Pancreas (tissue), 10 donors: Measurements from ENCODE around the gene SMIM28. TPM values are rescaled to one million over a fixed set of nuclear protein-coding genes. Genes with fewer than 3 reads are reported as not detected.
A peak's percentile ranks its signal among the peaks of the same experiment; 100 is the strongest.

Experiments
- ATAC-seq, 4 donors: fragments of 200-7000 bp; cut with Tn5 transposase; one replicate each; pipeline versions ENCODE4 v1.8.0 to v1.9.1; 2020; ENCODE audit warnings: mild to moderate bottlenecking in 4 of 4, moderate library complexity in 4 of 4
- DNase-seq, 6 donors: peaks; one replicate each; pipeline ENCODE4 v3.0.0-alpha.2; 2020
- FAIRE-seq: peaks from 2 replicates; lab custom pipeline; 2012; peaks lifted over from hg19 to GRCh38; lab: Jason Lieb, UNC
- H3K27ac ChIP-seq, 4 donors: fragments of 200-600 bp; sonication (generic); 1 replicate in 3 of 4; 2 replicates in 1 of 4; pipeline versions ENCODE4 v1.5.0 to v1.8.0; 2020
- H3K27me3 ChIP-seq, 4 donors: fragments of 200-600 bp; one replicate each; pipeline ENCODE4 v1.8.0; 2021
- H3K36me3 ChIP-seq, 3 donors: fragments of 200-600 bp; sonication (generic) in 1 of 3; one replicate each; pipeline versions ENCODE4 v1.5.0 to v1.8.0; 2020 to 2021
- H3K4me1 ChIP-seq, 3 donors: fragments of 200-600 bp; one replicate each; pipeline ENCODE4 v1.8.0; 2021
- H3K4me3 ChIP-seq, 4 donors: fragments of 200-600 bp; sonication (generic) in 2 of 4; one replicate each; pipeline versions ENCODE4 v1.5.0 to v1.8.0; 2020 to 2021
- H3K9me3 ChIP-seq, 4 donors: fragments of 200-600 bp; one replicate each; pipeline ENCODE4 v1.8.0; 2021
- CTCF ChIP-seq, 4 donors: fragments of 200-600 bp; sonication (generic) in 3 of 4; IDR thresholded peaks; one replicate each; pipeline versions ENCODE4 v1.5.0 to v1.8.0; 2021; ENCODE audit warnings: antibody characterized with exemption in 4 of 4
- WGBS, 2 donors: extraction: QIAGEN DNeasy Blood & Tissue Kit; methylation state at CpG; one replicate each; pipeline ENCODE4 v1.1.7; 2013; 5-methylcytosine and 5-hydroxymethylcytosine counted together
- intact Hi-C, 3 donors: fragments of 100-400 bp; cut with DNase I; formaldehyde crosslinking; loops; one replicate each; pipeline versions ENCODE4 v1.11.1 to v1.14.2; 2022
- polyA plus RNA-seq, 2 donors: library from polyadenylated mRNA; stranded (reverse); fragments of 200-250 nt; gene quantifications; one replicate each; pipeline ENCODE4 v1.2.3, GENCODE V29; 2013
- total RNA-seq, 6 donors: library from RNA; stranded (reverse); fragmentation: NEBNext Ultra II Directional in 4 of 6; extraction: Animal tissue kit (Norgen Biotek cat#: 25700) in 4 of 6; gene quantifications; one replicate each; pipeline versions ENCODE4 v1.2.1 to v1.2.4, GENCODE V29; 2021 to 2023
- donor health status: healthy with polysubstance abuse.
- donor health status: DM: no; HTN: no; CAD: no; lungs with moderate emphysema.
- donor health status: DM: no; HTN: no; CAD: no.
- donor health status: control.
- donor health status: control.
- donor health status: Bipolar disorder and iron deficiency.
- donor health status: DM: yes; HTN: yes; CAD: no.
- donor health status: DM: no; HTN: no; CAD: no.
- donor health status: DM: no; HTN: no; CAD: no.
- donor health status: DM: yes; HTN: yes; CAD: no.

The SMIM28 gene
- total and polyA plus RNA-seq, 8 donors, result not detected

- no peak overlapping the region for H3K4me3 ChIP-seq
These were observed 6.9 kb upstream of the SMIM28 start for GRCh38 chr6:138370631-138371451.

GRCh38 chr6:138371452-138371711 lies 6.3 kb upstream of the SMIM28 start:
- no peak for FAIRE-seq
- intact Hi-C loops, result no loop called here
- peaks cover 3 to 10% (median 5%) of the 10 kb centered on the region in 3 donors for H3K4me1 ChIP-seq
- peak in 1 of 4 donors; percentile 34 for ATAC-seq
- DNase-seq, result no peak
- no peaks in the 10 kb centered on the region for H3K36me3 ChIP-seq
- 11 to 17% methylated on average over 3 of the region's 3 CpGs for WGBS, 2 donors
- no peak overlapping the region for H3K27ac ChIP-seq
- H3K9me3 ChIP-seq, result no peaks in the 10 kb centered on the region
- H3K27me3 ChIP-seq, result no peaks in the 10 kb centered on the region
- H3K4me3 ChIP-seq, result no peak overlapping the region
- TF ChIP-seq CTCF (IDR thresholded peaks at IDR 0.05), result no peak

More at GRCh38 chr6:138370631-138371451, 6.9 kb upstream of the SMIM28 start:
- FAIRE-seq, result no peak
- no peak for TF ChIP-seq CTCF (IDR thresholded peaks at IDR 0.05)
- intact Hi-C loops, result no loop called here
- no peaks in the 10 kb centered on the region for H3K36me3 ChIP-seq
- no peaks in the 10 kb centered on the region for H3K9me3 ChIP-seq
- H3K4me1 ChIP-seq, result peaks cover 3 to 10% (median 5%) of the 10 kb centered on the region in 3 donors
- no peak for DNase-seq
- no peaks in the 10 kb centered on the region for H3K27me3 ChIP-seq
- ATAC-seq, result peak in 3 of 4 donors; percentile 20 to 69 (median 28)
- H3K27ac ChIP-seq, result no peak overlapping the region
- 50 to 54% methylated on average over 9 of the region's 9 CpGs for whole genome bisulfite sequencing, 2 donors

GRCh38 chr6:138371720-138372119 lies 6.0 kb upstream of the SMIM28 start:
- peaks cover 3 to 10% (median 5%) of the 10 kb centered on the region in 3 donors for H3K4me1 ChIP-seq
- no peak overlapping the region for H3K27ac ChIP-seq
- no peaks in the 10 kb centered on the region for H3K9me3 ChIP-seq
- intact Hi-C loops, result no loop called here
- TF ChIP-seq CTCF (IDR thresholded peaks at IDR 0.05), result no peak
- no peak overlapping the region for H3K4me3 ChIP-seq
- no peaks in the 10 kb centered on the region for H3K36me3 ChIP-seq
- FAIRE-seq (no peak), DNase-seq (no peak), ATAC-seq (peak in 3 of 4 donors; percentile 34 to 67 (median 46))
- WGBS, 2 donors, result 22 to 30% methylated on average over 3 of the region's 3 CpGs
- no peaks in the 10 kb centered on the region for H3K27me3 ChIP-seq

- no peak for TF ChIP-seq CTCF (IDR thresholded peaks at IDR 0.05)
- Histone ChIP-seq H3K36me3 (no peaks in the 10 kb centered on the region), H3K27ac (no peak overlapping the region), H3K27me3 (no peaks in the 10 kb centered on the region), H3K4me1 (peaks cover 3 to 10% (median 5%) of the 10 kb centered on the region in 3 donors), H3K9me3 (no peaks in the 10 kb centered on the region), H3K4me3 (no peak overlapping the region)
- DNase-seq (no peak), FAIRE-seq (no peak), ATAC-seq (no peak)
- intact Hi-C loops, result no loop called here
These were observed 4.8 kb upstream of the SMIM28 start for GRCh38 chr6:138372711-138373463.

GRCh38 chr6:138374230-138374629 lies 3.5 kb upstream of the SMIM28 start:
- Histone ChIP-seq H3K27me3 (no peaks in the 10 kb centered on the region), H3K36me3 (no peaks in the 10 kb centered on the region), H3K4me3 (no peak overlapping the region), H3K27ac (no peak overlapping the region), H3K4me1 (peaks cover 3 to 15% (median 5%) of the 10 kb centered on the region in 3 donors), H3K9me3 (no peaks in the 10 kb centered on the region)
- ATAC-seq (no peak), DNase-seq (no peak), FAIRE-seq (no peak)
- no peak for TF ChIP-seq CTCF (IDR thresholded peaks at IDR 0.05)
- intact Hi-C loops, result no loop called here
